ENCODE measurements around the gene FEM1A. TPM values are rescaled to one million over a fixed set of nuclear protein-coding genes. Genes with fewer than 3 reads are reported as not detected.

FEM1A gene
- total RNA-seq, 1 donor from 2014 or later, result 11.6 TPM

- no peak for DNase-seq (ENCODE audit: low read depth in 2 of 2)
Measured at GRCh38 chr19:4847190-4847973, 55.8 kb downstream of the FEM1A start.

DNA sequence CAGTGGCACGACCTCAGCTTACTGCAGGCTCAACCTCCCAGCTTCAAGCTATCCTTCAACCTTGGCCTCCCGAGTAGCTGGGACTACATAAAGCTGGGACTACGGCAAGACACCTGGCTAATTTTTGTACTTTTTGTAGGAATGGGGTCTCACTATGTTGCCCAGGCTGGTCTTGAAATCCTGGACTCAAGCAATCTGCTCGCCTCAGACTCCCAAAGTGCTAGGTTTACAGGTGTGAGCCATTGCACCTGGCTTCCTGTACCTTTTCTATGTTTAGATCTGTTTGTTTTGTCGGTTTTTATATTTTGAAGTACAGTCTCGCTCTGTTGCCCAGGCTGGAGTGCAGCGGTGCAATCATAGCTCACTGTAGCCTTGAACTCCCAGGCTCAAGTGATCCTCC, 57.5 kb downstream of the FEM1A start:
- DNase-seq (ENCODE audit: low read depth in 2 of 2), result no peak

Other genes starting within 250 kb of the FEM1A start
- 47.2 and 69.4 TPM in 2 replicates for gene SEMA6B, start 232.1 kb upstream of the FEM1A start, total RNA-seq
- 68.8 and 83.8 TPM in 2 replicates for gene TNFAIP8L1, start 152.2 kb upstream of the FEM1A start, total RNA-seq
- gene MYDGF, start 121.4 kb upstream of the FEM1A start, total RNA-seq, result 148 and 176 TPM in 2 replicates
- 13.0 and 20.6 TPM in 2 replicates for gene DPP9, start 67.9 kb upstream of the FEM1A start, total RNA-seq
- 2.3 and 4.4 TPM in 2 replicates for gene TICAM1, start 40.0 kb downstream of the FEM1A start, total RNA-seq
- gene PLIN3, start 75.9 kb downstream of the FEM1A start, total RNA-seq, result 75.1 and 97.5 TPM in 2 replicates
- under 0.01 TPM in 1 of 2 replicates, not detected in the other for gene ARRDC5, start 111.2 kb downstream of the FEM1A start, total RNA-seq
- 18.3 and 27.1 TPM in 2 replicates for gene UHRF1, start 117.8 kb downstream of the FEM1A start, total RNA-seq
- 9.5 and 13.7 TPM in 2 replicates for gene KDM4B, start 177.4 kb downstream of the FEM1A start, total RNA-seq